HEK293T (cell line): ENCODE results near the gene NOSIP.
A peak's percentile ranks its signal among the peaks of the same experiment; 100 is the strongest.

Experiments
- CTCF ChIA-PET: fragments of 350-600 bp; formaldehyde crosslinking; extraction: SDS; loops from one replicate; lab custom pipeline; 2021; ENCODE audit warnings: antibody characterized with exemption, inconsistent platforms; lab: Yijun Ruan, JAX
- POLR2A ChIA-PET: fragments of 350-600 bp; formaldehyde crosslinking; extraction: SDS; loops from one replicate; lab custom pipeline; 2020; ENCODE audit warnings: antibody characterized with exemption, inconsistent platforms; lab: Yijun Ruan, JAX
- DNase-seq: peaks from one replicate; pipeline ENCODE4 v3.0.0; 2012; ENCODE audit warnings: mixed read lengths; ENCODE audit errors: extremely low spot score
- ARNT ChIP-seq: fragments of 450-650 bp; IDR thresholded peaks from 2 replicates; pipeline ENCODE4 v1.6.1; 2017; ENCODE audit warnings: mild to moderate bottlenecking
- BHLHE40 ChIP-seq: fragments of 450-650 bp; IDR thresholded peaks from 2 replicates; pipeline ENCODE4 v1.6.1; 2016; ENCODE audit warnings: mild to moderate bottlenecking, moderate library complexity, borderline replicate concordance
- CTBP1 ChIP-seq: fragments of 450-650 bp; IDR thresholded peaks from 2 replicates; pipeline ENCODE4 v1.6.1; 2016; ENCODE audit warnings: borderline replicate concordance
- ELF4 ChIP-seq: fragments of 450-650 bp; IDR thresholded peaks from 2 replicates; pipeline ENCODE4 v1.6.1; 2017; ENCODE audit warnings: antibody characterized with exemption
- FOXA1 ChIP-seq: fragments of 450-650 bp; IDR thresholded peaks from 2 replicates; pipeline ENCODE4 v1.6.1; 2016; ENCODE audit warnings: mild to moderate bottlenecking
- FOXK2 ChIP-seq: fragments of 450-650 bp; IDR thresholded peaks from 2 replicates; pipeline ENCODE4 v1.6.1; 2016; ENCODE audit warnings: mild to moderate bottlenecking
- FOXM1 ChIP-seq: fragments of 450-650 bp; IDR thresholded peaks from 2 replicates; pipeline ENCODE4 v1.6.1; 2017; ENCODE audit warnings: mild to moderate bottlenecking, borderline replicate concordance
- HDGF ChIP-seq: fragments of 450-650 bp; IDR thresholded peaks from 2 replicates; pipeline ENCODE4 v1.6.1; 2017; ENCODE audit warnings: antibody characterized with exemption, borderline replicate concordance
- L3MBTL2 ChIP-seq: fragments of 450-650 bp; conservative IDR thresholded peaks from 2 replicates; pipeline ENCODE4 v1.6.1; 2016; ENCODE audit warnings: mild to moderate bottlenecking
- LEF1 ChIP-seq: fragments of 450-650 bp; IDR thresholded peaks from 2 replicates; pipeline ENCODE4 v1.6.1; 2017; ENCODE audit warnings: mild to moderate bottlenecking, borderline replicate concordance
- NFRKB ChIP-seq: fragments of 450-650 bp; IDR thresholded peaks from 2 replicates; pipeline ENCODE4 v1.6.1; 2016; ENCODE audit warnings: mild to moderate bottlenecking, moderate library complexity
- SP1 ChIP-seq: fragments of 450-650 bp; IDR thresholded peaks from 2 replicates; pipeline ENCODE4 v1.6.1; 2017
- SUZ12 ChIP-seq: fragments of 450-650 bp; IDR thresholded peaks from 2 replicates; pipeline ENCODE4 v1.6.1; 2016; ENCODE audit warnings: mild to moderate bottlenecking
- TARDBP ChIP-seq: fragments of 450-650 bp; IDR thresholded peaks from 2 replicates; pipeline ENCODE4 v1.6.1; 2016
- ZNF384 ChIP-seq: fragments of 450-650 bp; IDR thresholded peaks from 2 replicates; pipeline ENCODE4 v1.6.1; 2016
- TF ChIP-seq, protein P1 (sequence below): fragments of 450-650 bp; IDR thresholded peaks from 2 replicates; pipeline ENCODE4 v1.6.1; 2016

NOSIP gene

DNA sequence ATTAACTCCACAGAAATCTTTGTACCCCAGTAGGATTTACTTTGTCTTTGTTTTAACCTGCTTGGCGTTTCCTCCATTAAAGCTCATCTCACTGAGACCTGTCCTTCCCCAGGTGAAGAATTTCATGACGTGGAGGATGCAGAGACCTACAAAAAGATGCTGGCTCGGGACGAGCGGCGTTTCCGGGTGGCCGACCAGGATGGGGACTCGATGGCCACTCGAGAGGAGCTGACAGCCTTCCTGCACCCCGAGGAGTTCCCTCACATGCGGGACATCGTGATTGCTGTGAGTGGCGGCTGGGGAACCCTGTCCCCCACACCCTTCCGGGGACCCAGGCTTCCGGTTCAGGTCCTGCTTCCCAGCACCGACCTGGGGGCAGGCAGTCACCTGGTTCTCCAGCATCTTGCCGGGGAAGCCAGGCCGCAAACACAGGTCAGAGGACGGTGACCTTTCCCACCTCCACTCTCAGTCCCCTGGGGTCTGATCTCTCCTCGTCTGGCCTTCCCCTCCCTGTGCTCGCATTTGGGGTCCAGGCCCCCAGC, 43.4 kb downstream of the NOSIP start:
- no peak for DNase-seq
- CTCF ChIA-PET = no interaction called here
- POLR2A ChIA-PET = interaction anchor here (1.5 kb wide), 1 partner anchor 41 kb away, joined by 3 read pairs; no protein-coding TSS in a partner anchor
- TF ChIP-seq HDGF = no peak
- TF ChIP-seq SUZ12 = no peak

DNA sequence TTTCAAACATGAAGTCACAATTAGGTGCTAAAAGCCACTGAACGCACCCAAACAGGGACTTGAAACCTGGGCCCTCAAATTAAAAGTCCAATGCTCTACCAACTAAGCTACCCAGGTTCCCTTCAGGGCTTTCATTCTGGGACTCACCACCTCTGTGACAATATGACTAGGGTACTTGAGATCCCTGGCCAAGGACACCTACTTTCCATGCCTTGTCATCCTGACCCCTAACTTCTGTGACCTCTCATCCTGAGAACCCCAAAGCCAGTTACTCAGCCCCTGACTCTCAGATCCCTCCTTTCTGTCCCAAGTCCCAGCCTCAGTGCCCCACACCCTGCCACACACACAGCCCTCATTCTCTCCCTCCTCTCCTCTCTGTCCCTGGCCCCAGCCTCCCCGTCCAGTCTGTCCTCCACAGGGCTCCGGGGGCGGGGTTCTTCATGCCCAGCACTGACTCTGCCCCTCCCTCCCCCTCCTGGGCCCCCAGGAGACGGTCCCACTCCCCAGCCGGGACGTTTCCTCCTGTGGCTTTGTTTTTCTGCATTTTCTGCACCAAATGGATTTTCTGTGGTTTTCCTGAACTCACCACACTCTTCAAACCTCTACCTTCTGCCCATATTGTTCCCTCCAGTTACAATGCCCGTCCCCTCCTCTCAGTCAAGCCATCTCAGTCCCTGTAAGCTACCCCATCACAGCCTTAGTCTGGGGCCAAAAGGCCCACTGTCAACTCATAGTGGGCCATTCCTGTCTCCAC, 45.5 kb downstream of the NOSIP start:
- DNase-seq = no peak
- ChIA-PET POLR2A (no interaction called here), CTCF (interaction anchor here (0.5 to 0.8 kb wide), 3 partner anchors 12 to 39 kb away, joined by 3 to 6 read pairs (median 4); no protein-coding TSS in a partner anchor)
- TF ChIP-seq ZNF384 = no peak
- TF ChIP-seq TARDBP = no peak
- no peak for TF ChIP-seq HDGF
- no peak for TF ChIP-seq FOXM1
- TF ChIP-seq SP1 = no peak
- TF ChIP-seq FOXK2 = no peak
- TF ChIP-seq BHLHE40 = no peak

DNA sequence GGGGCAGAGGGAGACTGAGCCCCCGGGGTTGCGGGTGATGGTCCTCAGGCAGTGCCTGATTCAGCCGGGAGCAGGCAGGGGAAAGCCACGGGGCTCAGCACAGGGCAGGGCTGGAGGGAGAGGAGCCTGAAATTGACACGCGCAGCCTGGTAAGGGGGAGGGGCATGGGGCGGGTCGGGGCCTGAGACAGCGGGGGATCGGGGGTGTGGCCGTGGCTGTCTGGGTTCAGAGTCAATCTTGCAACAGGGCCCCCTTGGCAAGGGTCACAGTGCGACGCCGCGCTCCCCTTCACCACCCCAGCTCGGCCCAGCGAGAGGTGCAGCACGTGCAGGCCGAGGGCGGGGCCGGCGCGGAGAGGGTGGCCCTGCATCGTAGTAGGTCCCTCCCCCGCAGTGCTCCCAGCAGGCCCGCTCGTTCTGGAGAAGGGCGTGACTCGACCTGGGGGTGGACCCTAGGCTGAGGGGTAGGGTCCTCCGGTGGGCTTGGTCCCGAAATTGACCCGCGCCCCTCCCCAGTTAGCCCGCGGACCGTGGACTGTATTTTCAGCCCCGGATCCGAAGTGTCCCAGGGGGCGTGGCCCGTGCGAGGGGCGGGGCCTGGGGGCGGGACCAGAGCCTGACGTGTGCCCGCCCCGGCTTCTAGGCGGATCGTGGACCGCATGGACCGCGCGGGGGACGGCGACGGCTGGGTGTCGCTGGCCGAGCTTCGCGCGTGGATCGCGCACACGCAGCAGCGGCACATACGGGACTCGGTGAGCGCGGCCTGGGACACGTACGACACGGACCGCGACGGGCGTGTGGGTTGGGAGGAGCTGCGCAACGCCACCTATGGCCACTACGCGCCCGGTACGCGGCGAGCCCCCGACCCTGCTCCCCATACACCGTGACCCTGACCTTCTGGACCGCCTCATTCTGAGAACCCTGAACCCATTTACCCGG, 46.5 kb downstream of the NOSIP start:
- DNase-seq = peak; percentile 84
- TF ChIP-seq FOXM1 = no peak
- TF ChIP-seq HDGF = no peak
- TF ChIP-seq ELF4 = no peak
- TF ChIP-seq TARDBP = peak; percentile 53; the same call in 1 of the 2 replicates
- peak; percentile 55; the same call in 1 of the 2 replicates for TF ChIP-seq SP1
- no peak for TF ChIP-seq CTBP1
- TF ChIP-seq SUZ12 = no peak
- no peak for TF ChIP-seq ARNT
- TF ChIP-seq LEF1 = no peak
- peak; percentile 82 for TF ChIP-seq L3MBTL2
- no peak for TF ChIP-seq ZNF384
- TF ChIP-seq, protein P1, sequence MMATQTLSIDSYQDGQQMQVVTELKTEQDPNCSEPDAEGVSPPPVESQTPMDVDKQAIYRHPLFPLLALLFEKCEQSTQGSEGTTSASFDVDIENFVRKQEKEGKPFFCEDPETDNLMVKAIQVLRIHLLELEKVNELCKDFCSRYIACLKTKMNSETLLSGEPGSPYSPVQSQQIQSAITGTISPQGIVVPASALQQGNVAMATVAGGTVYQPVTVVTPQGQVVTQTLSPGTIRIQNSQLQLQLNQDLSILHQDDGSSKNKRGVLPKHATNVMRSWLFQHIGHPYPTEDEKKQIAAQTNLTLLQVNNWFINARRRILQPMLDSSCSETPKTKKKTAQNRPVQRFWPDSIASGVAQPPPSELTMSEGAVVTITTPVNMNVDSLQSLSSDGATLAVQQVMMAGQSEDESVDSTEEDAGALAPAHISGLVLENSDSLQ = peak; percentile 33; the same call in 1 of the 2 replicates
- no peak for TF ChIP-seq FOXA1
- no peak for TF ChIP-seq FOXK2
- TF ChIP-seq NFRKB = no peak
- TF ChIP-seq BHLHE40 = no peak; the same call in 1 of the 2 replicates
- ChIA-PET POLR2A (no interaction called here), CTCF (interaction anchor here (0.5 to 0.8 kb wide), 3 partner anchors 13 to 38 kb away, joined by 3 to 6 read pairs (median 4); no protein-coding TSS in a partner anchor)

DNA sequence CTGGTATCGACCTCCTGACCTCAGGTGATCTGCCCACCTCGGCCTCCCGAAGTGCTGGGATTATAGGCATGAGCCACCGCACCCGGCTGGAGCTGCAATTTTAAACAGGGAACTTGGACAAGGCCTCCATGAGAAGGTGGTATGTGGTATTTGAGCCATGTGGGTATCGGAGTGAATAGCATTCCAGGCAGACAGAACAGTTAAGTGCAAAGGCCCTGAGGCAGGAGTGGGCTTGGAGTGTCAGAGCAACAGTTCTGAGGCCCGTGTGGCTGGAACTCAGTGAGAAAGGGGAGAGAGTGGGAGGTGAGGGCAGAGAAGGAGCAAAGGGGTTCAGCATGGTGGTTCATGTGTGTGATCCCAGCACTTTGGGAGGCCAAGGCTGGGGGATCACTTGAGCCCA, 49.6 kb downstream of the NOSIP start:
- no peak for DNase-seq
- POLR2A ChIA-PET = interaction anchor here (1.3 kb wide), 1 partner anchor 18 kb away, joined by 3 read pairs; the partner anchor contains the start of gene FCGRT
- CTCF ChIA-PET = interaction anchor here (0.7 kb wide), 1 partner anchor 11 kb away, joined by 4 read pairs; no protein-coding TSS in a partner anchor
- TF ChIP-seq FOXM1 (no peak), LEF1 (no peak), SUZ12 (no peak), BHLHE40 (no peak), L3MBTL2 (no peak), FOXK2 (no peak), TARDBP (no peak)
- TF ChIP-seq, protein P1 = no peak

DNA sequence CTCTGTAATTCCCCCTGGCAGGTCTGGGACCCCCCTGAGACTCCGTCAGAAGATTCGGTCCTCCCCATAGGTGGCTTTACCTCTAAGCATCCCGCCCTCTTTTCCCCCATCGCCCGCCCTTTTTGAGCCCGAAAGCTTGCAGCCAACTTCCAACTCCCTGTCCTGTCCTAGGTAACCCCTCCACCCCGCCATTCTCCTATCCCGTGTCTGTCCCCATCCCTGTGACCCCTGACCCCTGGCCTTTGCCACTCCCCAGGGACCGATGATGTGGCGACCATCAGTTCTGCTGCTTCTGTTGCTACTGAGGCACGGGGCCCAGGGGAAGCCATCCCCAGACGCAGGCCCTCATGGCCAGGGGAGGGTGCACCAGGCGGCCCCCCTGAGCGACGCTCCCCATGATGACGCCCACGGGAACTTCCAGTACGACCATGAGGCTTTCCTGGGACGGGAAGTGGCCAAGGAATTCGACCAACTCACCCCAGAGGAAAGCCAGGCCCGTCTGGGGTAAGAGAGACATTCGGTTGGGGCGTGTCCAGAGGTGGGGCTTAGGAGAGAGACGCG, 52.1 kb downstream of the NOSIP start:
- ChIA-PET POLR2A (no interaction called here), CTCF (no interaction called here)
- TF ChIP-seq FOXK2 (no peak), TARDBP (no peak)
- no peak for DNase-seq

DNA sequence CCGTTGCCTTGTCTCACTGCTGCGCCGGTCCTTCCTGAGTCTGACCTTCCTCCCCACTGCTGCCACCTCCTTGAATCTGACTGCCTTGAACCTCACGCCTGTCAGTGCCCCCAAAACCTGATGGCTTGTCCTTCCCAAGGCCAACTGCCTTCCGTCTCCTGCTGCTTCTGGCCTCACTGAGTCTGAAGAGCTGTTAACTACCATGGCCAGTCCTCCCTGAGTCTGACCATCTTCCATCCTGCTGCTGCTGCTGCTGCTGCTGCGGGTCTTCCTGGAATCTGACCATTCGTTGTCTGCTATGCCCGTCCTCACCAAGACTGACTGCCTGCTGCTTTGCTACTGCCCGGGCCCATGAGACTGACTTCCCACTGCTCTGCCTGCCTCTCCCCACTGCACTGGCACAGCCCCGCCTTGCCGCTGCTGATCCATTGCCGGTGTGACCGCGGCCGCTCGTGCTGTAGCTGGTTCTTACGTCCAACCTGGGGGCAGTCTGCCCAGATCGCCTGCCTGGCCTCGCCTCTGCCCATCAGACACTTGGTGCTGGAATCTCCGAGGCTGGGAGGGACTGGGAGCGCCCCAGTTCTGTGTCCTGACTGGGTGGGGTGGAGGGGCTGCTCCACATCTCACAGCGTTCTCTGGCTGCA, 55.4 kb downstream of the NOSIP start:
- CTCF ChIA-PET = no interaction called here
- no peak for DNase-seq
- TF ChIP-seq FOXA1 = no peak
- no peak for TF ChIP-seq ARNT
- TF ChIP-seq, protein P1 = no peak
- no peak for TF ChIP-seq NFRKB
- TF ChIP-seq CTBP1 = no peak
- TF ChIP-seq FOXK2 = no peak
- no peak for TF ChIP-seq FOXM1
- TF ChIP-seq L3MBTL2 = no peak
- TF ChIP-seq SUZ12 = no peak
- no peak for TF ChIP-seq ZNF384
- TF ChIP-seq HDGF = no peak
- TF ChIP-seq BHLHE40 = no peak
- no peak for TF ChIP-seq LEF1
- POLR2A ChIA-PET = no interaction called here
